Glomerular visceral epithelial cell (primary cell): ENCODE data around the gene AFF3.
"Not testable (repeated sequence)": the region's sequence is repeated elsewhere in the genome, so short reads cannot be mapped to it uniquely, and the experiment has no call there.

Source experiments
- DNase-seq: peaks from one replicate; pipeline ENCODE4 v3.0.0-alpha.2; 2016; ENCODE audit errors: extremely low spot score

The AFF3 gene

GRCh38 chr2:99933894-99934650, 208.3 kb downstream of the AFF3 start:
- DNase-seq: no peak

GRCh38 chr2:99933491-99933890, 208.9 kb downstream of the AFF3 start:
- DNase-seq: not testable (repeated sequence)

- no peak for DNase-seq
Measured at GRCh38 chr2:99928470-99929053, 213.8 kb downstream of the AFF3 start.

- not testable (repeated sequence) for DNase-seq
Measured at GRCh38 chr2:99927690-99928207, 214.6 kb downstream of the AFF3 start.

GRCh38 chr2:99926986-99927385, 215.4 kb downstream of the AFF3 start:
- no peak for DNase-seq

GRCh38 chr2:99925960-99926359, 216.4 kb downstream of the AFF3 start:
- DNase-seq: no peak

GRCh38 chr2:99922664-99923063, 219.7 kb downstream of the AFF3 start:
- no peak for DNase-seq

GRCh38 chr2:99921903-99922302, 220.5 kb downstream of the AFF3 start:
- DNase-seq: no peak

GRCh38 chr2:99918389-99918788, 224.0 kb downstream of the AFF3 start:
- no peak for DNase-seq

- DNase-seq: no peak
Measured at GRCh38 chr2:99915108-99915675, 227.2 kb downstream of the AFF3 start.

GRCh38 chr2:99911736-99912135, 230.7 kb downstream of the AFF3 start:
- DNase-seq: no peak

- no peak for DNase-seq
Measured at GRCh38 chr2:99910902-99911301, 231.5 kb downstream of the AFF3 start.

GRCh38 chr2:99905636-99906035, 236.8 kb downstream of the AFF3 start:
- DNase-seq: no peak

GRCh38 chr2:99905025-99905424, 237.4 kb downstream of the AFF3 start:
- no peak for DNase-seq

- DNase-seq: no peak
Measured at GRCh38 chr2:99903981-99904380, 238.4 kb downstream of the AFF3 start.

GRCh38 chr2:99900556-99900955, 241.8 kb downstream of the AFF3 start:
- DNase-seq: no peak

GRCh38 chr2:99899882-99900281, 242.5 kb downstream of the AFF3 start:
- no peak for DNase-seq

GRCh38 chr2:99899058-99899855, 243.1 kb downstream of the AFF3 start:
- no peak for DNase-seq

GRCh38 chr2:99898336-99899048, 243.9 kb downstream of the AFF3 start:
- no peak for DNase-seq

GRCh38 chr2:99891428-99891780, 251.0 kb downstream of the AFF3 start:
- DNase-seq: no peak

- no peak for DNase-seq
Measured at GRCh38 chr2:99890568-99891427, 251.6 kb downstream of the AFF3 start.
